Kidney (tissue), 14 donors: ENCODE results near the gene PRSS27. TPM values are rescaled to one million over a fixed set of nuclear protein-coding genes. Genes with fewer than 3 reads are reported as not detected.
A peak's percentile ranks its signal among the peaks of the same experiment; 100 is the strongest.

ENCODE experiments used
- DNase-seq, 5 donors: peaks; one replicate each; pipeline ENCODE4 v3.0.0-alpha.2; 2013 to 2020
- FAIRE-seq: peaks from 2 replicates; lab custom pipeline; 2012; peaks lifted over from hg19 to GRCh38; lab: Jason Lieb, UNC
- H3K27ac ChIP-seq, 2 donors: one replicate each; pipeline ENCODE4 v1.7.0; 2013; ENCODE audit warnings: low read depth in 2 of 2, low read length in 2 of 2, inconsistent platforms in 1 of 2
- H3K27me3 ChIP-seq: one replicate; pipeline ENCODE4 v1.7.1; 2013; ENCODE audit warnings: low read length, inconsistent platforms; ENCODE audit not compliant: control insufficient read depth, insufficient read depth
- H3K36me3 ChIP-seq, 3 donors: one replicate each; pipeline versions ENCODE4 v1.7.0 to v1.7.1; 2013; ENCODE audit warnings: low read length in 3 of 3, control low read depth in 1 of 3, inconsistent platforms in 1 of 3; ENCODE audit not compliant: insufficient read depth in 3 of 3, control insufficient read depth in 2 of 3
- H3K4me1 ChIP-seq, 3 donors: one replicate each; pipeline versions ENCODE4 v1.7.0 to v1.7.1; 2013; ENCODE audit warnings: low read length in 3 of 3, inconsistent platforms in 1 of 3, low read depth in 1 of 3; ENCODE audit not compliant: control insufficient read depth in 2 of 3, insufficient read depth in 2 of 3
- H3K4me3 ChIP-seq, 3 donors: one replicate each; pipeline versions ENCODE4 v1.7.0 to v1.8.1; 2013; ENCODE audit warnings: low read length in 3 of 3, control low read depth in 1 of 3, inconsistent platforms in 1 of 3
- H3K9ac ChIP-seq, 3 donors: one replicate each; pipeline versions ENCODE4 v1.7.0 to v1.7.1; 2013; ENCODE audit warnings: low read length in 3 of 3, control low read depth in 1 of 3, inconsistent platforms in 1 of 3
- H3K9me3 ChIP-seq, 3 donors: one replicate each; pipeline versions ENCODE4 v1.7.0 to v1.7.1; 2013; ENCODE audit warnings: low read length in 3 of 3, control low read depth in 1 of 3, inconsistent platforms in 1 of 3; ENCODE audit not compliant: control insufficient read depth in 2 of 3, insufficient read depth in 1 of 3
- intact Hi-C: fragments of 100-400 bp; cut with DNase I; formaldehyde crosslinking; loops from one replicate; pipeline ENCODE4 v1.11.1; 2022
- polyA plus RNA-seq: library from polyadenylated mRNA; stranded (reverse); fragments of 350-450 nt; fragmentation: Illumina TruSeq; extraction: RNeasy Lipid Tissue Mini Kit (QIAGEN cat#74804); gene quantifications from one replicate; pipeline ENCODE4 v1.2.3, GENCODE V29; 2014; ENCODE audit warnings: low read depth, low replicate concordance; ENCODE audit not compliant: insufficient read depth
- total RNA-seq: library from RNA; stranded (reverse); fragmentation: NEBNext Ultra II Directional; extraction: Animal tissue kit (Norgen Biotek cat#: 25700); gene quantifications from one replicate; pipeline ENCODE4 v1.2.1, GENCODE V29; 2021
- TF ChIP-seq, protein P1 (sequence below): IDR thresholded peaks from 3 replicates; pipeline ENCODE4 v1.5.1; 2012; ENCODE audit warnings: mild to moderate bottlenecking, moderate library complexity, borderline replicate concordance; ENCODE audit not compliant: insufficient read depth; ENCODE audit errors: extremely low read depth
- donor health status: control.
- donor health status: control.
- donor health status: control.
- donor health status: control.
- donor health status: control.
- donor health status: DM: yes; HTN: yes; CAD: no.
- donor health status: Normal renal cell carcinoma (clear cell type).

Gene PRSS27
- total and polyA plus RNA-seq, 2 donors from 2014 or later, result 0.41 to 2.1 TPM

DNA sequence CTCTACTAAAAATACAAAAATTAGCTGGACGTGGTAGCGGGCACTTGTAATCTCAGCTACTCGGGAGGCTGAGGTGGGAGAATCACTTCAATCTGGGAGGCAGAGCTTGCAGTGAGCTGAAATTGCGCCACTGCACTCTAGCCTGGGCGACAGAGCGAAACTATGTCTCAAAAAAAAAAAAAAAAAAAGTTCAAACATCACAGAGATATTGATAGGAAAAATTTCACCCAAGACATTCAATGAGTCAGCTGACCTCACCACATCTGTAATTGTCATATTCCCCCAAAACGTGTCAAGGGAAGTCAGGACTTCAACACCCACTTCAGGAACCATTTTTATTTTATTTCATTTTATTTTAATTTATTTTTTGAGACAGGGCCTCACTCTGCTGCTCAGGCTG lies 8.0 kb upstream of the PRSS27 start:
- H3K4me1 ChIP-seq, result no peaks in the 10 kb centered on the region
- no peak overlapping the region for H3K9ac ChIP-seq
- H3K36me3 ChIP-seq, result no peaks in the 10 kb centered on the region
- no peak for FAIRE-seq
- no peaks in the 10 kb centered on the region for H3K27me3 ChIP-seq
- H3K27ac ChIP-seq, result no peak overlapping the region
- intact Hi-C loops, result no loop called here
- no peak overlapping the region for H3K4me3 ChIP-seq
- H3K9me3 ChIP-seq, result no peaks in the 10 kb centered on the region
- TF ChIP-seq, protein P1, sequence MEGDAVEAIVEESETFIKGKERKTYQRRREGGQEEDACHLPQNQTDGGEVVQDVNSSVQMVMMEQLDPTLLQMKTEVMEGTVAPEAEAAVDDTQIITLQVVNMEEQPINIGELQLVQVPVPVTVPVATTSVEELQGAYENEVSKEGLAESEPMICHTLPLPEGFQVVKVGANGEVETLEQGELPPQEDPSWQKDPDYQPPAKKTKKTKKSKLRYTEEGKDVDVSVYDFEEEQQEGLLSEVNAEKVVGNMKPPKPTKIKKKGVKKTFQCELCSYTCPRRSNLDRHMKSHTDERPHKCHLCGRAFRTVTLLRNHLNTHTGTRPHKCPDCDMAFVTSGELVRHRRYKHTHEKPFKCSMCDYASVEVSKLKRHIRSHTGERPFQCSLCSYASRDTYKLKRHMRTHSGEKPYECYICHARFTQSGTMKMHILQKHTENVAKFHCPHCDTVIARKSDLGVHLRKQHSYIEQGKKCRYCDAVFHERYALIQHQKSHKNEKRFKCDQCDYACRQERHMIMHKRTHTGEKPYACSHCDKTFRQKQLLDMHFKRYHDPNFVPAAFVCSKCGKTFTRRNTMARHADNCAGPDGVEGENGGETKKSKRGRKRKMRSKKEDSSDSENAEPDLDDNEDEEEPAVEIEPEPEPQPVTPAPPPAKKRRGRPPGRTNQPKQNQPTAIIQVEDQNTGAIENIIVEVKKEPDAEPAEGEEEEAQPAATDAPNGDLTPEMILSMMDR, result no peak
- DNase-seq, result no peak

DNA sequence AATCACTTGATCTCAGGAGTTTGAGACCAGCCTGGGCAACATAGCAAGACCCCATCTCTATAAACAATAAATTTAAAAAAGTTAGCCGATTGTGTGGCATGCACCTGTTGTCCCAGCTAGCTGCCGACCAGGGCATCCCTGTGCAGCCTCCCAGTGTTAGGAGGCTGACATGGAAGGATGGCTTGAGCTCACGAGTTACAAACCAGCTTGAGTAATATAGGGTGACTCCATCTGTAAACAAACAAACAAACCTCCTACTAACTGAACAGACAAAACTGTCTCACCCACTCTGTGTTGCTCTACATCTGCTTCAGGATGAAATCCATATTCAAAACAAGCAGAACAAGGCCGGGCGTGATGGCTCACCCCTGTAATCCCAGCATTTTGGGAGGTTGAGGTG lies 6.9 kb upstream of the PRSS27 start:
- Histone ChIP-seq H3K9me3 (no peaks in the 10 kb centered on the region), H3K4me3 (no peak overlapping the region), H3K27ac (no peak overlapping the region), H3K27me3 (no peaks in the 10 kb centered on the region), H3K4me1 (no peaks in the 10 kb centered on the region), H3K36me3 (no peaks in the 10 kb centered on the region), H3K9ac (no peak overlapping the region)
- intact Hi-C loops, result no loop called here
- FAIRE-seq, result no peak
- DNase-seq, result no peak
- TF ChIP-seq, protein P1, result no peak

DNA sequence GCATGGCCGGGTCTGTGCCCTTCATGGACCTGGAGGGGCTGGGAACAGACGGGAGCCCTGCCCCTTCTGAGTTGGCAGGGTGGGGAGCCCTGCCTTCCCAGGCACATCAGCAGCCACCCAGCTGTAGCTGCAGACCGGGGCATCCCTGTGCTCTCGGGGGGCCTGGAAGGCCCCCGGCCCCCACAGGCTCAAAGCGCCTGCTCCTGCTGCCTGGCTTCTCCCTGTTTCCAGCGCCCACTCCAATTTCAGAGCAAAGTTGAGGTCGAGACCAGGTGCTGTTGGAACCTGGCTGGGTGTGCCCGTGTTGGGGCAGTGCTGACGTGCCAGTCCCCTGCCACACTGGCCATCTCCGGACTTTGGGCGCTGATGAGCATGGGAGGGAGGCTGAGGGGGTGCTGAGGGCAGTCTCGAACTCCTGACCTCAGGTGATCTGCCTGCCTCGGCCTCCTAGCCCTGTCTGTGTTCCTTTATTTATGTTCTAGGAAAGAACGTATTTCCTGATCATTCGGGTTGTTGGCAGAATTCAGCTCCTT lies 4.9 kb upstream of the PRSS27 start:
- DNase-seq (peak in 1 of 5 donors; percentile 66), FAIRE-seq (no peak)
- no peak overlapping the region for H3K4me3 ChIP-seq
- no peak overlapping the region for H3K27ac ChIP-seq
- H3K9me3 ChIP-seq, result no peaks in the 10 kb centered on the region
- intact Hi-C loops, result no loop called here
- no peak overlapping the region for H3K9ac ChIP-seq
- H3K36me3 ChIP-seq, result no peaks in the 10 kb centered on the region
- TF ChIP-seq, protein P1, result no peak
- H3K4me1 ChIP-seq, result peaks cover 0 to 2% (median 0%) of the 10 kb centered on the region in 3 donors
- no peaks in the 10 kb centered on the region for H3K27me3 ChIP-seq
